Measurements from ENCODE around the gene DEXI. TPM values are rescaled to one million over a fixed set of nuclear protein-coding genes. Genes with fewer than 3 reads are reported as not detected.

Gene DEXI
- 10 to 100 TPM; 42.8 to 49.0 (median 44.3) TPM for polyA plus RNA-seq (ENCODE audit: insufficient read length in 3 of 3)

DNA sequence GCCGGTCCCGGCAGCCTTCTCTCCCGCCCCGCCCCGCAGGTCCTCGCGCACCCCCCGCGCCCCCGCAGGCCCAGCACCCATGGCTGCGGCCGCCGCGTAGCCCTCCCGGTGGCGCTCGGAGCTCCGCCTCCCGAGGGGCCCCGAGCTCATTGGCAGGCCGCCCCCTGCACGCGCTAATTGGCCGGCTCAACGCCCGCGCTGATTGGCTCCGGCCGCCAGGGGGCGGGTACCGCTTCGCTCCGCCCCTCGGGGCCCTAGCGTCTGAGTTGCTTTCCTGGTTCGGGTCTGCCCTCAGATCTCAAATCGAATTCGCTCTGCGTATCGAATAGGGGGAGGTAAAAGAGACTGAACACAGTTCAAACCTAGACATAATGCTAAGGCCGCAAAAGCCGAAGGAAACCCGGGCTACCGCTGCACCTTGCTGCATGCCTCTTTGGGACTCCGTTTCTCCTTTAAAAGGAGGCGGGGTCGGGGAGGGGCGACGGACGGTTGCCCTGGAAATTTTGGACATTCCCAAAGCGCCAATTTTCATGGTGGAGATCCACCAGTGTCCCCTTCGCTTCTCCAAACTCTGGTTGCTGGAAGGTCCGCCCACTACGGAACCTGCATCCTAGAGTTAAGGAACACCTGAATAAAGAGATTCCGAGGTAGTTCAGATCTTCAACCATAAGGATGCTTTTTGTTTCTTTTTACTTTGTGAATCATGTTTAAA is at the start of gene DEXI:
DEXI (minus strand) TSS at position 117 of the 712 bp plus-strand sequence. CDS start 463 bp downstream, outside the sequence.
- peak; percentile 73 to 82 (median 80) for DNase-seq (ENCODE audit: low read depth in 3 of 3, low spot score in 2 of 3)

DNA sequence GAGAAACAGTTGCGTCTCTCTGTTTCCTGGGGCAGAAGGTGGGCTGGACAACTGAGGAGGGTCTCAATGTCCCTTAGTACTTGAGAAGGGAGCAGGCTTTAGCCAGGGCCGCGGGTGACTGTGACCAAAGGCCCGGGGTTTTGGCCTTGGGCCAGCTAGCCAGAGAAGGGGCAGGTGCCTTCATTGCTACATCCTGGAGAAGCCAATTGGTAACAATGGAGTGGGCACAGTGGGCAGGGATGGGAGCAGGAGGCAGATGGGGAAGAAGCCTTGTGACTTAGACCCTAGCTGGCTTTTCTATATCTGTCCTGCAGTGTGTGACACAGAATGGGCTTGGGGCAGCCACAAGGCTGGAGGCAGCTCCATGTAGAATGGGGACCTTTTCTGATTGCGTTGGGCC is 48.1 kb upstream of the DEXI start:
- DNase-seq (ENCODE audit: low read depth in 3 of 3, low spot score in 2 of 3) = no peak

DNA sequence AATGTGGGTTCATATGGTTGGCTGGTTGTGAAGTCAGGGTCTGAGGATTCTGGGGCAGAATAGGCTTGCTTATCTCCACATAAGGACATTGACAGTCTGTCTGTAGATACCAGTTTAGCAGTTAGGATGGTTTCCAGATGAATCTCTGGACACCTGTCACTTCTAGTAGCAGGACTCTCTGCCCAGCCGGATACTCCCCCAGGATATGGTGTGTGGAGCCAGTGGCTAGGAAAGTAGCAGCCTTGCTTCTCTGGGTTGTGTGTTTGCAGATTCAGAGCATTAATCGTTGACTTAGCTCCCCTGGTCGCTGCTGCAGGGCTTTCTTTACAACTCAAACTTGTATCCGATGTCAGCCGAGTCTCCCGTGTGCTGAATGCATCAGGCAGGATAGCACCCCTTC is 47.3 kb upstream of the DEXI start:
- no peak for DNase-seq (ENCODE audit: low read depth in 3 of 3, low spot score in 2 of 3)

DNA sequence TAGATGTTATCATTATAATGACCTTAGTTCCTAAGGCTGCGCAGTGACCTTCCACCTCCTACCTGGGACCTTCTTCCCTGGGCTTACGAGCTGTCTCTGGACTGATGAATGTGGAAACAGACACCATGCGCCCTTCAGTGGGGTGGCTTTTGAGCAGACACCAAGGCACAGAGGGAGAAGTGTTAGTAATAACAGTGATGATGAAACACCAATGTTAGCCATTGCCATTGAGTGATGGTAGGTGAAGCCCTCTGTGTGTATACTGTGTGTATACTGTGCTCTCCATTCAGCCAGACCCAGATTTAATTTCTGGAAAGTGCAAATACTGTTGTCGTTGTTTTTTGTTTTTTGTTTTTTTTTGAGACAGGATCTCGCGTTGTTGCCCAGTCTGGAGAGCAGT is 46.6 kb upstream of the DEXI start:
- no peak for DNase-seq (ENCODE audit: low read depth in 3 of 3, low spot score in 2 of 3)

DNA sequence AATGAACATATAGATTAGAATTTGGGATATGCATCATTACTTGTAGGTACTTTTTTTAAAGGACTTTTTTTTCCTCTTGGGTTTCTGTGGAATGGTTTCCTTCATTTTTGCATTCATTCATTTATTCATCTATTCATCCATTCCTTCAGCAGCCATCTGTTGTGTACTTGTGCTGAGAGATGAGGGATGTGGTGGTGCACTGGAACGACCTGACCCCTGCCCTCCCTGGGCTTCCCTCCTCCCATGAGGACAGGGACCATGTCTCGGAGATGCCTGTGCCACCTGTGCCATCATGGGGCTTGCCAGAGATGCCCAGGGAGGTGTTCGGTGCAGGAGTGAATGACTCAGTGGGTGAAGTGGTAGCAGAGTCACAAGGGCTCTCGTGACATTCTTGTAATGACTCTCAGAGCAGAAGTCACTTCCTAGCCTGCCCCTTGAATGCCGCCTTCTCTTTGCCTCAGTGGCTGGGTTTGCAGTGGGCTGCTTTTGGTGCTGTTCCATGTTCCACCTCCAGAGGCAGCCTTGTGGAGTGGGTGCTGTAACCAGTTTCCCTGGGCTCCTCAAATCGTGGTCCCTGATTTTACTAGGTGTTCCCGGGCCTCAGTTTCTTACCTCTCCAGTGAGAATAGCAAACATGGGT is 46.0 kb upstream of the DEXI start:
- no peak for DNase-seq (ENCODE audit: low read depth in 3 of 3, low spot score in 2 of 3)

DNA sequence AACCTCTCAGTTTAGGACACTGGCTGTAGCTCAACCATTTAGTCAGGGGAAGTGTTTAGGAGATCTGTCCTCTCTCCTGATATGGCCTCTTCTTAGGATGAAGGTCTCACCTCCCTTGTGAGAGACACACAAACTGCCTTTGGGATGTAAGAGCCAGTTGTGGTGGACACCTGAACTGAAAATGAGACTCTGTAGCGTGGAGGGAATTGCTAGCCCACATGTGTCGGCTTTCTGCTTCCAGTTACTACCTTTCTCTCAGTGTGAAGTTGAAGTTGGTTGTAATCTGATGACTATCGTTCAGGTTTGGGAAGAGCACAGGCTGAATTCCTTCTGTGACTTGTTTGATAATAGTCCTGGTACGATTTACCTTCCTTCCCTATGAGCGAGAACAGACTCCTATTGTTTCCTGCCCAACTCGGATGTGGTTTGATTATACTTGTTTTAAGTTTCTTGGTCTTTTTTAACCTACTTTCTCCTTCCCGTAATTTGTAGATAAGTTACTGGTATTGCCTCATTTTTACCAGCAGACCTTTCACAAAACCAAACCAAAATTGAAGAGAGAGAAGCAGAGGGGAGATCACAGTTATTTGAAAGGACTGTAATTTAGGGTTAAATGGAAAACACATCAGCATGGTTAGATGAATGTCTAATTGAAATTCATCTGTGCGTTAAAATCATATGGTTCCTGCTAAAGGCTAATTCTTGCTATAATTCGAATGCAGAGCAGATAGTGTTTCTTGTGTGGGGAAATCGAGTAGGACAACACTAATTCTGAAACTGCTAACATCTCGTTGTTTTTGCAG is 45.3 kb upstream of the DEXI start:
- DNase-seq (ENCODE audit: low read depth in 3 of 3, low spot score in 2 of 3) = no peak

DNA sequence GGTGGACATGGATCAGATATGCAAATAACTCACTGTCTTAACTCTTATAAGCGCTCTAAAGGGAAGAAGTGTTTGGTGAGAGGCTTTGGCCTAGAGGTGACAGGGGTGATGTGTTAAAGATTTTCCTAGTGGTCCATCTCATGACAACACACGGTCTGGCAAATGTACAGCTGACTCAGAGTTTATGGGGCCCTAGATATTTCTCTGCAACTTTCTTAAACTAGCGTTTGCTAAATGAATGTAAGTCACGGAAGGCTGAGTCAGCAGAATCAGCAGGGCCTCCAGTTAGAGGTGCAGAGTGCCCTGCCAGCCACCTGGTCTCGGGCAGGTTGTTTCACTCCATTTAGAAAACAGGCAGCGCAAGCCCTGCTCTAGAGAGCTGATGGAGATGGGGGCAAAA is 42.2 kb upstream of the DEXI start:
- DNase-seq (ENCODE audit: low read depth in 3 of 3, low spot score in 2 of 3) = no peak

DNA sequence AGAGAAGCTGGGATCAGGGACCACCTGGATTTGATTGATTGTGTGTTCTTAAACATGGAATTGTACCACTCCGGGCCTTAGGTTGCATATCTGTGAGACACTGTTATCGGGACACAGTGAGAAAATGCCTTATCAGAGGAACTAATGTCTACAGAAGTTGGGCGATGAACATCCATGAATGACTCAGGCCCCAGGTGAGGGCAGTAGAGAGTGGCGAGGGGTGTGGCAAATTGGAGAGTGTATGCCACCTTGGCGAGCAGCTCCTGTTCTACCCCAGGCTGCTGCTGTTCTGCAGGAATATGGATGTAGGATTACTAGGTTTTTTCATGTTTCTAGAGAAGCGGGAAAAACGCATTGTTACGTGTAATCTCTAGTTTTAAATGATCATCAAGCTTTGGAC is 40.9 kb upstream of the DEXI start:
- DNase-seq (ENCODE audit: low read depth in 3 of 3, low spot score in 2 of 3) = no peak

DNA sequence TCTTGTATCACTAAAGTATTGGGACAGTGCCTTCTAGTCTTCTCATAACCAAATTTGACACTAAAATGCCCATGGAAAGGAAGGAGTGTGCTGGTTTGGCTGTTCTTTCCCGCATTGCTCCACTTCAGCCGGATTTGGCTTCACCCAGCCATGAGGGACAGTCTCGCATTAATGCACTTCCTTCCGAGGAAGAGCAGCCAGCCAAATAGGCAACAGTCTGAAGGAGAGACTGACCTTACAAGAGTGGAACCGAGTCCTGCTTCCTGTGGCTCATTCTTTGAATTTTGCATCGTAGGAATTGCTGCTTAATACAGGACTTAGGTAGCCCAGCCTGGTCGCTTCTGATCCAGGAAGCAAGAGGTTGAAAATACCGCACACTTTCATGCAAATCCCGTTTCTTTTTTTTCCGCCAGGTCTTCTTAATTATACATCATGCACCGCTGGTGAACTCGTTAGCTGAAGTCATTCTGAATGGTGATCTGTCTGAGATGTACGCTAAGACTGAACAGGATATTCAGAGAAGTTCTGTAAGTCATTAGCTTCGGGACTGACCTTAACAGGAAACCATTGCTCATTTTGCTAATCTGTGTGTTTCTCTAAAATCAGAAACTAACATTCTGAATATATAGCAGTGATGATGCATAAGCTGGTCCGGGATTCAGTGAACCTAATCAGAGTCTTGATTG is 40.3 kb upstream of the DEXI start:
- DNase-seq (ENCODE audit: low read depth in 3 of 3, low spot score in 2 of 3) = no peak

DNA sequence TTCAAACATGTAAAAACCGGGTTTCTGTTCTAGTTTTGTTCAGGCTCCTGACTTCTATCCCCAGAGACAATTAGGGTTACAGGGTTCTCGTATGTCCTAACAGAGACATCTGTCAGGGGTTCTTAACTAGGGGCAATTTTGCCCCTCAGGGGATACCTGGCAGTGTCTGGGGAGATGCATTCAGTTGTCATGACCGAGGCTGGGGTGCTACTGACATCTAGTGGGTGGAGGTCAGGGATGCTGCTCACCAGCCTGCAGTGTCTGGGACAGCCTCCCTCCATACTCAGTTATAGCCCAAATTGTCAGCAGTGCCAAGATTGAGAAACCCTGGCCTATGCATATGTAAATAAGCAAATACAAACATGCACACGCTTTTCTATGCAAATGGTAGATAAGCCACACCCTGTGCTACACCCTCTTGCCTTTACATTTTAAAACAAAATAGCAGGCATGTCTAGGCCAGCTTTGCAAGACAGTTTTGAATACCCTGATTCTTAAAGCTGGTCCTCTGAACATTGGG is 39.5 kb upstream of the DEXI start:
- DNase-seq (ENCODE audit: low read depth in 3 of 3, low spot score in 2 of 3) = no peak

DNA sequence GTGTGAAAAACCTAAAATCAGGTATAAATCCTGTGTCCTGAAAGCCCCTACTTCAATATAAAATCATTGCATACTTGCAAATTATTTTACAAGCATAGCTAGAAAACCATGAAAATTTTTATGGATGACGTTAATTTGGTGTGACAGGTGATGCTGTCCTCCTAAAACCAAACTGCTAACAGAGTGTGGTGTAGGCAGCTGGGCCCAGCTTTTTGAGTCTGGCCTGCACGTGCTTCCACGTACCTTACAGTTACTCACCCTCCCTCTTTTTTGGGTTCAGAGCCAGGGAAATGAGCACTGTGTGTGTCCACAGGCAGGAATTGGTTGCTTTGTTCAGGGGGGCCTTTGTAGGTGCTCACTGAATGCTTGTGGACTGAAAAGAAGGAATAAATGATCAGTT is 38.5 kb upstream of the DEXI start:
- no peak for DNase-seq (ENCODE audit: low read depth in 3 of 3, low spot score in 2 of 3)

DNA sequence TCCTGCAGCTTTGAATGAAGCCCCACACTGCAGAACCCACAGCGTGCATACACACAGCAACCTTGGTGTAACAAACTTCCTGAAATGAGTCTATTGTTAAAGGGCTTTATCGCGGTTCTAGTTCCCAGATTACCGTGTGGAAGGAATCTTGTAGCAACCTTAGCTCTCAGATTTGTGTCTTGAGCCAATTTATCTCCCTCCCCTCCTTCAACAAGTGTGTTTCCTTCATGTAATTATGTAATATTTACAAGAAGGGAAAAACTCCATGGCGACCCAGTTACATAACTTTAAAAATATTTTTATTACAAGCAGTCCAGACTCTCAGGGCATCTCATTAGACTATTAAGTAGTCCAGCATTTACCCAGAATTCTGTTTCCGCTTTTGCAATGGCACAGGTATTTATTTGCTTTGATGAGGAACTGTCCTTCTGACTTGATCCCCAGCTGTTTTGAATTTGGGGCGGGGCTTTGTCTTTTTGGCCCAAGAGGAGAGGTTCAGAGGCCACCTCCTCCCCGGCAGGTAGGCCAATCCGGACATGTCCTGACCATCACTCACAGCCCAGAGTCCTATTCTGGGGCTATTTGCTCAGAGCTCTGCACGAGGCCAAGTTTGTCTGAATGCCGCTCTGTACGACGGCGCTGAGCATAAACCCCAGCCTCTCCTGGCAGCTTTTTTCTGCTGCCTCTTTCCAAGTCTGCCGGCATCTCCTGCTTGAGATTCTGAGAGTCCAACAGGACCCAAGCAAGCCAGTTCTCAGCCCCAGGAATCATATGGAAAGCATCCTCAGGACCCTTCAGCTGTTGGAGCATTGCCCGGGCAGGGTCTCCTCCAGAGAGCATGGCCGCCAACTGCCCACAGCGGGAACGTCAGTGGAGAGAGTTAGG is 37.7 kb upstream of the DEXI start:
- DNase-seq (ENCODE audit: low read depth in 3 of 3, low spot score in 2 of 3) = no peak

DNA sequence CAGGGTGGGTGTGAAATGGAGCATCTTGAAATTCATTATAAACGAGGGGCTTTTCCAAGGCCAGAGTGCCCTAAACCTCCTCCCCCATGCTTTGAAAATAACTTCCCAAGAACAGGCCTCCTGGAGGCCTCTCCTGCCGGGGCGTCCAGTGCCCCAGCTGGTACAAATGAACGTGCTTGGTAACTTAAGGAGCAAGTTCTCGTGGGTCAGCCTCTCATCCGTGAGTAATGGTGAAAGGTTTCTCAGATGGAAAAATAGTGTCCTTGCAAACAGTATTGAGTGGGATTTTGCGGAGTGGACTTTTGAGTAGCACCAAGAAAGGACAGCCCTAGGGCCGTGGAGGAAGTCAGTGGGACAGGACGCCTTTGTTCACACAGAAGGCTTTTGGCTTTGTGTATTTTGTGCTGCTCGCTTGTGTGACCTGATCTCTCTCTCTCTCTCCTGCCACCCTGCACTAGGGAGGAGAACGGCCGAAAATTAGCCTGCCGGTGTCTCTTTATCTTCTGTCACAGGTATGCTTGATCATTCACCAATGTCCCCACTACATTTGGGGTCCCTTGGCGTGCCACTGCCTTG is 36.7 kb upstream of the DEXI start:
- DNase-seq (ENCODE audit: low read depth in 3 of 3, low spot score in 2 of 3) = no peak

DNA sequence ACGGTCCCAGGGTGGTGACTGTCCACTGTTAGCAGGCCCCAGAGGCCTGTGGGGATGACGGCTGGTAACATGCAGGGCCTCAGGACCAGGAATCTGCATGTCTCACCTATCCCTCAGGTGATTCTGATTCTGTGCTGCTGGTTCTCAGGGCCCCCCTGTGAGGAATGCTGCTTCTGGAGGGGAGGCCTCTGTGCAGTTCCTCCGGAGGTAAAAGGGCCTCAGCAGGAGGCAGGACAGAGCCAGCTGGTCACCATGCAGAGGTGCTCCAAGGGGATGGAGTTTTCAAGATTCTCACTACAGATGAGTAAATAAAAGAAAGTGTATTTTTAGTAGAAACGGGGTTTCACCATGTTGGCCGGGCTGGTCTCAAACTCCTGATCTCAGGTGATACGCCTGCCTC is 35.9 kb upstream of the DEXI start:
- DNase-seq (ENCODE audit: low read depth in 3 of 3, low spot score in 2 of 3) = no peak

DNA sequence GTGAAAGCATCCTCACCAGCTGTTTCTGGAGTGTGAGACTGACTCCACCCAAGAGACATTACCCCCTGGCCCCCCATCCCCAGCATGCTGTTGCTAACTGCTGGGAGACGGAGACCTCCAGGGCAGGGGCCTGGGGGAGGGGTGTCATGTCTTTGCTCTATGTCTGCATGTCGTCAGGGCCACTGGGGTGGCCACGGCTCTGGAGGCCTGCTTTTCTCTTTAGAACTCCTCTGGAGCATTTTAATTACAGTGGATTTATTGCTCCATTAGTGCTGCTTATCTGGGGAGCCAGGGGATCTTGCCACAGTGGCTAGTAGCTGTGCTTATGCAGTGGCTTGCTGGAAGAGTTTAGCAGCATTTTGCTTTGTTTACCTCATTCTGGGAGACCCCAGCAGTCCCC is 34.4 kb upstream of the DEXI start:
- no peak for DNase-seq (ENCODE audit: low read depth in 3 of 3, low spot score in 2 of 3)

DNA sequence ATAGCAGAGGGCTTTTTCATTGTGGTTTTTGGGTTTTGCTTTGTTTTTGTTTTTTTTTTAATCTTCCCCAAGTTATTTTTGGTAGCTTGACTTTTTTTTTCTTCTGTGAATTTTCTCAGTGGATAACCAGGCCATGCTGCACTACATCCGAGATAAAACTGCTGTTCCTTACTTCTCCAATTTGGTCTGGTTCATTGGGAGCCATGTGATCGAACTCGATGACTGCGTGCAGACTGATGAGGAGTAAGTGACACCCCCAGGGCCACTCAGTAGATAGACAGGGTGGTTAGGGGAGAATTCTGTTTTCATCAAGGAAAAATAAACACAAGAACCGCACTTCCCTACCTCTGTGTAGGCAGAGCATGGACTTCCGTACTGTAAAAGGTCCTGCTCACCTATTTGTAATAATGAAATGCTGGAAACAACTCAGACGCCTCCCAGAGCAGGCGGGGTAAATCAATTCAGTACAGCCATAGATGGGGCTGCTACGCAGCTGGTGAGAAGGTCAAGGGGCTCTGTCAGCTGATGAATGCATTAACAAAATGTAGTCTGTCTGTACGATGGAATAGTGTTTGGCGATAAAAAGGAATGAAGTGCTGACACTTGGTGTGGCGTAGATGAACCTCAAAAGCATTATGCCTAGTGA is 30.7 kb upstream of the DEXI start:
- no peak for DNase-seq (ENCODE audit: low read depth in 3 of 3, low spot score in 2 of 3)

DNA sequence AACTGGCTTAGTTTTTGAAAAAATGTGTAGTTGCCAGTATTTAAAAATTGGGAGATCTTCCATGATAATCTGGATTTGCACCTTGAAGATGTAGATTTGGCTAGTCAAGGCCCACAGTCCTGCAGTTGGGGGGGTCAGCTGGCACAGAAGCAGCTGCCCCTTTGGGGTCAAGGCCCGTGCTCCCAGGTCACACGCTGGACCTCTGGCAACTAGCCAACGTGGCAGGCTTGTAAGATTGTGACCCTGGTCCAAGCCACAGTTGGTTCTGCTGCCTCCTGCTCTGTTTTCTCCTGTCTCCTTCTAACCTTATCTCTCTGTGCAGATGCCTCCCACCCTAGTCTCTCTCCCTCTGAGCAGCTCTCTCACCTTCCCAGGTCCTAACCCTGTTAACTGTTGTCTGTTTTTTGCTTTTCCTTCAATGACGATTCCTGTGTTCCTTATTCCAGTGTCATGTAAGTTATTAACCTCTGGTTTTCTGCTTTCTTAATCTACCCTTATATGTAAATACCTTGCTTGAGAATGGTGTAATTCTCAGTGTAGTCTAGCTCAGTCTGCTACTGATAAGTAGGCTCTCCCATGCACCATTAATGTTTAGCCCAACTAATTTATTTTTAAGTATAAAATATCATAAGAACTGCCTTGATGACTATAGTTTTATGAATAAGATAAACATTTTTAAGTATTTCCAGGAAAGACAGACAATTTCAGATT is 30.0 kb upstream of the DEXI start:
- DNase-seq (ENCODE audit: low read depth in 3 of 3, low spot score in 2 of 3) = no peak

DNA sequence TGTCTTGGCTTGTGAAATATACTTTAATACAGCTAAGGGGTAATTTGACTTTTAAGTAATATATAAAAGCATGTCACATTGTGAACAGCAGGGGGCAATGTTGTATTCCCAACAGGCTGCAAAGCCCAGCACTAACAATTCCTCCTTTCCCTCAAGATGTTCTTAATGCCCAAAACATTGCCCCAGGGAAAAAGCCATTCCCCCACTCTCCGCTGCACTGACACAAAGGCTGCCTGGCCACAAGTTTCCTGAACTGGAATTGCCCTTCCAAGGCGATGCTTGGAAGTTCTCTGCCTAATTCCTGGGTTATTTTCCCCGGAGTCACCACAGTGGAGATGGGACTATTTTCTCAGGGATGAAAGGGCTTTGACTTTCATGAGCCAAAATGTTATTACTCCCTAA is 29.3 kb upstream of the DEXI start:
- DNase-seq (ENCODE audit: low read depth in 3 of 3, low spot score in 2 of 3) = peak in 1 of 3 donors; percentile 77

All from right renal cortex interstitium (tissue), 3 donors.